ENCODE data around the gene IL23R.

Gene IL23R

DNA sequence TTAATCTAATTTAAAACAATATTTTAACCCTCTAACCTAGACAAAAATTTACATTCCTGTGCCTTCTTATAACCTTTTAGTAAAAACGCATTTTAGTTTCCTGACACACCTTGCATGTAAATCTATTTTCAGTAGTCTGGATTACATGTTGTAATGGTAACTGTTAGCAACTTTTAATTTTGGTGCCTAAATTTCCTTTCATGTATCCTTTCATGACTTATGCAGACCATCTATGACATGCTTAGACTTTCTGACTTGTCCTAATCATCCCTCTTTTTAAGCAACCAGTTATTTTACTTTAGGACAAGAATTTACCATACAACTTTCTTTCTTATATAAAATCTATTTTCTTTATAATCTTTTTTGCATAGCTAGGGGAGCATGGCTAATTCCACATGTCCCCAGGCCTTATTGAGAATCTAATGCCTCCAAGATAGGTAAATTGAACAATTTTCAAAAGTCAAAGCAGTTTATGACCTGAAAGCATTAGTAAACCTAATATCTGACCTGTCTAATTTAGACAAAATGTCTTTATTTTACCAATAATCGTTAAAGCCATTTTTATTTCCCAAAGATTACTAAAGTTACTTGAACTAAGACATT, 83.9 kb downstream of the IL23R start:
- TF ChIP-seq, protein P1, sequence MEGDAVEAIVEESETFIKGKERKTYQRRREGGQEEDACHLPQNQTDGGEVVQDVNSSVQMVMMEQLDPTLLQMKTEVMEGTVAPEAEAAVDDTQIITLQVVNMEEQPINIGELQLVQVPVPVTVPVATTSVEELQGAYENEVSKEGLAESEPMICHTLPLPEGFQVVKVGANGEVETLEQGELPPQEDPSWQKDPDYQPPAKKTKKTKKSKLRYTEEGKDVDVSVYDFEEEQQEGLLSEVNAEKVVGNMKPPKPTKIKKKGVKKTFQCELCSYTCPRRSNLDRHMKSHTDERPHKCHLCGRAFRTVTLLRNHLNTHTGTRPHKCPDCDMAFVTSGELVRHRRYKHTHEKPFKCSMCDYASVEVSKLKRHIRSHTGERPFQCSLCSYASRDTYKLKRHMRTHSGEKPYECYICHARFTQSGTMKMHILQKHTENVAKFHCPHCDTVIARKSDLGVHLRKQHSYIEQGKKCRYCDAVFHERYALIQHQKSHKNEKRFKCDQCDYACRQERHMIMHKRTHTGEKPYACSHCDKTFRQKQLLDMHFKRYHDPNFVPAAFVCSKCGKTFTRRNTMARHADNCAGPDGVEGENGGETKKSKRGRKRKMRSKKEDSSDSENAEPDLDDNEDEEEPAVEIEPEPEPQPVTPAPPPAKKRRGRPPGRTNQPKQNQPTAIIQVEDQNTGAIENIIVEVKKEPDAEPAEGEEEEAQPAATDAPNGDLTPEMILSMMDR (IDR thresholded peaks at IDR 0.05; ENCODE audit: insufficient read depth, low read depth, low read length, missing control alignments): no peak
- no peak overlapping the region for H3K4me3 ChIP-seq (ENCODE audit: low read depth, low read length)
- no peak for DNase-seq (ENCODE audit: low read depth)

DNA sequence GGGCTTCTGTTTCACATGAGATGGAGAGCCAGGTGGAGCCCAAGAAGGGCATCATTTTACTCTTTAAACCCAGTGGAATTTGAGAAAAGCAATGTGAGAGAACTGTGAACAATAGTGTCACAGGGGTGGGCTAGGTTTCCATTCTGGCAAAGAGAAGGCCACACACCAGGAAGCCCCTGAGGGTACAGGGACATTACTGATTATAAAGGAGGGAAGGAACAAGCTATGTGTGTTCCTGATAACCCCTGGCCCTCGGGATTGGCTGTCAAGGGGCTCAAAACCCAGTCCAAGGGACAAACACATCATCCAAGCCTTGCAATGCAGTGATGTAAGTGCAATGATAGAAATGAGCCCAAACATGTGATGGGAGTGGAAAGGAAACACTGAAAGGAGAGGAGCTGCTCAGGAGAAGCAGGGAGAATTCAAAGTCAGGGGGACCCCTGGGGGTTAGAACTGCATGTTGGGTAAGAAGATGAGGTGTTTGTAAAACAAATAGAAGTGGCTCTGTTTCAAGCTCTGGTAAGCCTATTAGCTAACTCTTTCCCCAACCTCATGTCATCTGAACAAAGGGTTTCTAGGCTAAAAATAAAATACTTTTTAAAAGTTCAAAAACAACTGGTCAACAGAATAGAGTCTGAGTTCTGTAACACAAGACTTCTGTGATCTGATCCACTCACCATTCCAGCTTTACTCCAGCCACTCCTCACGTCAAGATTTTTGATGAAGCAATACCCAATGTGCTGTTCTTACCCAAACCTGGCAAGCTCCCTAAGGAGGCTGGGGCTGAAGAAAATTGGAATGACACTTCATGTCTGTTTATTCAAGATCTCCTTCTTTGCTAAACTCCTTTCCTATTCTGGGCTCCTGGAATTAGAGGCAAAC, 90.3 kb downstream of the IL23R start:
- TF ChIP-seq, protein P1 (IDR thresholded peaks at IDR 0.05; ENCODE audit: insufficient read depth, low read depth, low read length, missing control alignments): no peak
- no peak for DNase-seq (ENCODE audit: low read depth)
- H3K4me3 ChIP-seq (ENCODE audit: low read depth, low read length): no peak overlapping the region

DNA sequence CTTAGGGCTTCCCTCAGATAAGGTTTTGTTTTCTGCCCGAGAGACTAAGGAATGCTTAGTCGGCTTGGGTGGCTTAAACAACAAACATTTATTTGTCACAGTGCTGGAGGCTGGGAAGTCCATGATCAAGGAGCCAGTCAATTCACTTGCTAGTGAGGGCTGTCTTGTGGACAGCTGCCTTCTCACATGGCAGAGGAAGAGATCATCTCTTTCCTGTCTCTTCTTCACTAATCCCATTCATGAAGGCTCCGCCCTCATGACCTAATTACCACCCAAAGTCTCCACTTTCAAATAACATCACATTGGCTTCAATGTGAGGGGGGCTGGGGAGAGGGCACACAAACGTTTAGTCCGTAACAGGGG, 90.9 kb downstream of the IL23R start:
- no peak for DNase-seq (ENCODE audit: low read depth)
- no peak overlapping the region for H3K4me3 ChIP-seq (ENCODE audit: low read depth, low read length)
- TF ChIP-seq, protein P1 (IDR thresholded peaks at IDR 0.05; ENCODE audit: insufficient read depth, low read depth, low read length, missing control alignments): no peak

DNA sequence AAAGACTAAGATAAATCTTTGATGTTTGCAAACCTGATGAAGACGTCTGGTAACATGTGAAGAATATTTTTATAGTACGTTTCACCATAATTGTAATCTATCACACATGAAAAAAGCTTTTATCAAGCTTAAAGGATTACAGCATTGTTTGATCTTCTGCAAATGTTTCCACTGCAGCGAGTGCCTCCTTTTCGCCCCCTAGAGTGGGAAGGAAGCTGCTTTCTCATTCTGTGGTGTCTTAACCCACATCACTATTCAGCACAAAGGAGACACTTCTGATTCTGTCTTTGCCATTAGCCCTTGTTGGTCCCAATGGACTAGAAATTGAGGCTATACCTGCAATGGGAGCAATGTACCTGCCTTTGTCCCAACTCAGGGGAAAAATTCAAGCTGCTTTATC, 95.4 kb downstream of the IL23R start:
- no peak overlapping the region for H3K4me3 ChIP-seq (ENCODE audit: low read depth, low read length)
- no peak for DNase-seq (ENCODE audit: low read depth)
- TF ChIP-seq, protein P1 (IDR thresholded peaks at IDR 0.05; ENCODE audit: insufficient read depth, low read depth, low read length, missing control alignments): no peak

DNA sequence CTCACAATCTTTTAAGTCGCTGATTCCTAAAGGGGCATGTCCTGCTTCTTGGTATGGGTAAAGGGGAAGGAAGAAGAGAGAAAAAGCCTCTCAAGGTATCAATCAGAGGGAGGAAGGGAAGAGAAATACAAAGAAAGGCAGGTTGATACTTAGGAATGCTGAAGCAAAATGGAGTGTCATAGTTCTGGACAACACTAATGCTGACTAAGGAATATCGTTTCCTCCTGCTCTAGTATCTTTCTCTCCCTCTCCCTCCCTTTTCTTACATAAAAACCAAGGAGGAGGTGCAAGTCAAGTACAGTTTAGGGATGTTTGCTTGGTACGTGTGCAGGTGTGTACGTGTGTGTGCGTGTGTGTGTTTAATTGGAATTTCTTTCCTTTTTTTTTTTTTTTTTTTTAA, 96.5 kb downstream of the IL23R start:
- no peak for DNase-seq (ENCODE audit: low read depth)
- TF ChIP-seq, protein P1 (IDR thresholded peaks at IDR 0.05; ENCODE audit: insufficient read depth, low read depth, low read length, missing control alignments): no peak
- no peak overlapping the region for H3K4me3 ChIP-seq (ENCODE audit: low read depth, low read length)

DNA sequence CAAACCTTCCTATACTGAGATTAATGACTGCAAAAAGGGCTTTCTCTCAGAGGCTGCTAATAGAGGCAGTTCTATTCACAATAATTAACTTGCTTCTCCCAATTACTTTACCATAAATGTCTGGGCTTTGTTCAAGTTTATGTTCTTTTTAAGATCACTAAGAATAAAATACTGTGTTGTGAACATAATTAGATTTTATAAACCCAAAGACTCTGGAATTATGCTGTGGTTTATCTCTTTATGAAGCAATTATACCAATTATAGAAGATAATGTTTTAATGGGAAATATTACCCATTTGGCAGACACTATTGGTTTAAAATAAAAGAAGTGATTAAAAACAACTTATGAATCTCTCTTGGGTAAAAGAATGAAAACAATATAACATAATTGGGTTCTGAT, 97.9 kb downstream of the IL23R start:
- H3K4me3 ChIP-seq (ENCODE audit: low read depth, low read length): no peak overlapping the region
- no peak for DNase-seq (ENCODE audit: low read depth)
- TF ChIP-seq, protein P1 (IDR thresholded peaks at IDR 0.05; ENCODE audit: insufficient read depth, low read depth, low read length, missing control alignments): no peak

Data from GM12865 (cell line).